Upper lobe of left lung (tissue), 6 donors: ENCODE data around the gene ANKS3. TPM values are rescaled to one million over a fixed set of nuclear protein-coding genes. Genes with fewer than 3 reads are reported as not detected.

ENCODE experiments used
- ATAC-seq, 2 donors: fragments of 200-7000 bp; cut with Tn5 transposase; one replicate each; pipeline ENCODE4 v1.9.1; 2022; ENCODE audit warnings: mild to moderate bottlenecking in 2 of 2, moderate library complexity in 2 of 2; ENCODE audit not compliant: low FRiP score in 2 of 2
- DNase-seq, 2 donors: peaks; one replicate each; pipeline ENCODE4 v3.0.0-alpha.2; 2019 to 2020
- H3K27ac ChIP-seq, 4 donors: fragments of 200-600 bp; sonication (generic); one replicate each; pipeline ENCODE4 v1.5.1; 2016 to 2019
- H3K27me3 ChIP-seq, 4 donors: fragments of 200-600 bp; sonication (generic); one replicate each; pipeline ENCODE4 v1.5.1; 2017 to 2019
- H3K36me3 ChIP-seq, 4 donors: fragments of 200-600 bp; sonication (generic); one replicate each; pipeline ENCODE4 v1.5.1; 2016 to 2019
- H3K4me1 ChIP-seq, 4 donors: fragments of 200-600 bp; sonication (generic); one replicate each; pipeline ENCODE4 v1.5.1; 2018 to 2019
- H3K4me3 ChIP-seq, 4 donors: fragments of 200-600 bp; sonication (generic); one replicate each; pipeline ENCODE4 v1.5.1; 2017 to 2019; ENCODE audit warnings: mild to moderate bottlenecking in 2 of 4, moderate library complexity in 1 of 4
- H3K9me3 ChIP-seq, 4 donors: fragments of 200-600 bp; sonication (generic); one replicate each; pipeline ENCODE4 v1.5.1; 2018 to 2019
- CTCF ChIP-seq, 6 experiments: fragments of 450-650 bp in 4 of 6; fragments of 200-600 bp in 2 of 6; sonication (generic) in 2 of 6; IDR thresholded peaks; one replicate each; pipeline ENCODE4 v1.5.1; 2016 to 2019; ENCODE audit warnings: antibody characterized with exemption in 6 of 6
- EP300 ChIP-seq, 4 donors: sonication (generic); formaldehyde crosslinking; IDR thresholded peaks; one replicate each; pipeline ENCODE4 v1.5.1; 2017; ENCODE audit warnings: antibody characterized with exemption in 4 of 4, control low read depth in 2 of 4
- POLR2A ChIP-seq, 4 donors: fragments of 450-650 bp; IDR thresholded peaks; one replicate each; pipeline ENCODE4 v1.5.1; 2016 to 2017; ENCODE audit warnings: antibody characterized with exemption in 4 of 4, mild to moderate bottlenecking in 2 of 4
- POLR2AphosphoS5 ChIP-seq, 2 donors: sonication (generic); formaldehyde crosslinking; IDR thresholded peaks; one replicate each; pipeline ENCODE4 v1.5.1; 2017; ENCODE audit warnings: antibody characterized with exemption in 2 of 2
- WGBS, 2 donors: methylation state at CpG; one replicate each; pipeline ENCODE4 v1.1.5; 2017 to 2018; 5-methylcytosine and 5-hydroxymethylcytosine counted together
- total RNA-seq, 6 donors: library from RNA; depleted of rRNA in 4 of 6; stranded (reverse); fragments of >200 nt in 4 of 6; gene quantifications; one replicate each; pipeline versions ENCODE4 v1.1.0 to v1.2.1, GENCODE V29; 2016 to 2021
- donor health status: DM: no; HTN: no; CAD: no; lungs with moderate emphysema.
- donor health status: DM: no; HTN: yes; CAD: no; lungs with severe emphysema.

ANKS3 gene
- 10 to 100 TPM; 17.9 to 67.1 (median 20.0) TPM for total RNA-seq

- peaks cover 9 to 22% (median 11%) of the 10 kb centered on the region in 4 donors for H3K4me1 ChIP-seq
- WGBS, 2 donors = 1% methylated on average over 16 to 38 of the region's 70 CpGs
- no peaks in the 10 kb centered on the region for H3K27me3 ChIP-seq
- peak; percentile 97 to 98 for DNase-seq
- peak within 1 kb of the TSS; percentile 50 to 84 (median 81) for H3K27ac ChIP-seq
- TF ChIP-seq POLR2AphosphoS5 (IDR thresholded peaks at IDR 0.05) (peak; percentile 57 to 72), POLR2A (IDR thresholded peaks at IDR 0.05) (peak in 2 of 4 donors; percentile 43 to 53), EP300 (IDR thresholded peaks at IDR 0.05) (peak in 1 of 4 donors; percentile 44), CTCF (IDR thresholded peaks at IDR 0.05) (peak in 1 of 6 experiments; percentile 28)
- H3K36me3 ChIP-seq = peaks cover 2 to 13% (median 6%) of the 10 kb centered on the region in 4 donors
- peak; percentile 98 for ATAC-seq
- no peaks in the 10 kb centered on the region for H3K9me3 ChIP-seq
- peak within 1 kb of the TSS; percentile 83 to 98 (median 91) for H3K4me3 ChIP-seq
Observed at GRCh38 chr16:4734063-4734729, at the start of gene ANKS3, which contains the start of gene DNAAF8. Gene ANKS3 (minus strand): TSS chr16:4734271. CDS start chr16:4730149, 4,122 bp downstream. Gene DNAAF8 (plus strand): TSS chr16:4734537. CDS start chr16:4736515, 1,978 bp downstream.

GRCh38 chr16:4783251-4783950, 49.3 kb upstream of the ANKS3 start:
- Histone ChIP-seq H3K27ac (no peak overlapping the region), H3K27me3 (no peaks in the 10 kb centered on the region), H3K36me3 (no peaks in the 10 kb centered on the region), H3K9me3 (no peaks in the 10 kb centered on the region), H3K4me1 (no peaks in the 10 kb centered on the region), H3K4me3 (no peak overlapping the region)
- TF ChIP-seq POLR2AphosphoS5 (IDR thresholded peaks at IDR 0.05) (no peak), EP300 (IDR thresholded peaks at IDR 0.05) (no peak), CTCF (IDR thresholded peaks at IDR 0.05) (no peak), POLR2A (IDR thresholded peaks at IDR 0.05) (no peak)
- DNase-seq = no peak
- WGBS, 2 donors = 86 to 88% methylated on average over 12 to 20 of the region's 25 CpGs
- ATAC-seq = no peak

GRCh38 chr16:4780235-4780634, 46.2 kb upstream of the ANKS3 start:
- no peak for DNase-seq
- 83 to 91% methylated on average over 4 of the region's 4 CpGs for WGBS, 2 donors
- Histone ChIP-seq H3K36me3 (no peaks in the 10 kb centered on the region), H3K4me3 (no peak overlapping the region), H3K27me3 (no peaks in the 10 kb centered on the region), H3K27ac (no peak overlapping the region), H3K4me1 (no peaks in the 10 kb centered on the region), H3K9me3 (no peaks in the 10 kb centered on the region)
- TF ChIP-seq CTCF (IDR thresholded peaks at IDR 0.05) = no peak
- TF ChIP-seq EP300 (IDR thresholded peaks at IDR 0.05) = no peak
- TF ChIP-seq POLR2A (IDR thresholded peaks at IDR 0.05) = no peak
- no peak for TF ChIP-seq POLR2AphosphoS5 (IDR thresholded peaks at IDR 0.05)
- ATAC-seq = no peak

- no peak overlapping the region for H3K4me3 ChIP-seq
- 85 to 91% methylated on average over 4 to 5 of the region's 5 CpGs for WGBS, 2 donors
- no peaks in the 10 kb centered on the region for H3K4me1 ChIP-seq
- ATAC-seq = no peak
- no peak overlapping the region for H3K27ac ChIP-seq
- H3K9me3 ChIP-seq = no peaks in the 10 kb centered on the region
- H3K36me3 ChIP-seq = no peaks in the 10 kb centered on the region
- no peaks in the 10 kb centered on the region for H3K27me3 ChIP-seq
- TF ChIP-seq POLR2A (IDR thresholded peaks at IDR 0.05) (no peak), CTCF (IDR thresholded peaks at IDR 0.05) (no peak), POLR2AphosphoS5 (IDR thresholded peaks at IDR 0.05) (no peak)
- no peak for DNase-seq
Observed at GRCh38 chr16:4778050-4778392, 44.0 kb upstream of the ANKS3 start.
